ENCODE measurements around the gene ZDHHC14.

Gene ZDHHC14

DNA sequence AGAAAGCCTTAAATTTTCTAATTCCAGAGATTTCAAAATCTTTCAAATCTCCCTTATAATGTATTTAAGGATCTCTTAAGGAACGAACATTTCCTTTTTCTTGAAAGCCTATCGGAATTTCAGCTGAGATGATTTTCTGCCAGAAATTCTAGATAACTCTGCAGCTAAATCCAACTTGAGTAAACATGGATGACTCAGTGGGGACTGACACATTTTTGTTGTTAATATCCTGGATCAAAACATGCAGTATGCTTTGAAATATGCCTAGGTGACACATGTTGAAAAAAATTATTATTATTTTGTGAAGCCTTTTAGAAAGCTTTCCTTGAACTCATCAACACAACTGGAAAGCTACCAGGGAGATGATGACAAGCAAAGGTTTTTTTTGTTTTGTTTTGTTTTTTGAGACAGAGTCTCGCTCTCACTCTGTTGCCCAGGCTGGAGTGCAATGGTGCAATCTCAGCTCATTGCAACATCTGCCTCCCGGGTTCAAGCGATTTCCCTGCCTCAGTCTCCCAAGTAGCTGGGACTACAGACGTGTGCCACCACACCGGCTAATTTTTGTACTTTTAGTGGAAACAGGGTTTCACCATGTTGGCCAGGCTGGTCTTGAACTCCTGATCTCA, 302.0 kb downstream of the ZDHHC14 start:
- TF ChIP-seq PPARA (CRISPR knock-in tag; IDR thresholded peaks at IDR 0.05; ENCODE audit: borderline replicate concordance) (no peak), TCF4 (CRISPR knock-in tag; IDR thresholded peaks at IDR 0.05; ENCODE audit: borderline replicate concordance) (no peak), CSRNP3 (CRISPR knock-in tag; IDR thresholded peaks at IDR 0.05) (no peak), ISL1 (CRISPR knock-in tag; IDR thresholded peaks at IDR 0.05) (no peak; the same call in 1 of the 2 replicates), ZC3H10 (CRISPR knock-in tag; IDR thresholded peaks at IDR 0.05) (no peak), ZFP3 (CRISPR knock-in tag; IDR thresholded peaks at IDR 0.05) (no peak), TOX (CRISPR knock-in tag; IDR thresholded peaks at IDR 0.05; ENCODE audit: borderline replicate concordance) (no peak), OSR1 (CRISPR knock-in tag; IDR thresholded peaks at IDR 0.05) (no peak), ZFP30 (CRISPR knock-in tag; IDR thresholded peaks at IDR 0.05) (no peak), POU6F1 (CRISPR knock-in tag; IDR thresholded peaks at IDR 0.05; ENCODE audit: borderline replicate concordance, low read depth) (no peak), ZNF70 (CRISPR knock-in tag; IDR thresholded peaks at IDR 0.05) (no peak), ESRRG (CRISPR knock-in tag; IDR thresholded peaks at IDR 0.05) (no peak), ARNTL (CRISPR knock-in tag; IDR thresholded peaks at IDR 0.05; ENCODE audit: borderline replicate concordance, low read depth) (no peak), GLIS3 (CRISPR knock-in tag; IDR thresholded peaks at IDR 0.05) (no peak), RARB (CRISPR knock-in tag; IDR thresholded peaks at IDR 0.05) (no peak), ZNF8 (CRISPR knock-in tag; IDR thresholded peaks at IDR 0.05) (no peak), CREB5 (CRISPR knock-in tag; IDR thresholded peaks at IDR 0.05; ENCODE audit: low read depth) (no peak)
- TF ChIP-seq, protein P1, sequence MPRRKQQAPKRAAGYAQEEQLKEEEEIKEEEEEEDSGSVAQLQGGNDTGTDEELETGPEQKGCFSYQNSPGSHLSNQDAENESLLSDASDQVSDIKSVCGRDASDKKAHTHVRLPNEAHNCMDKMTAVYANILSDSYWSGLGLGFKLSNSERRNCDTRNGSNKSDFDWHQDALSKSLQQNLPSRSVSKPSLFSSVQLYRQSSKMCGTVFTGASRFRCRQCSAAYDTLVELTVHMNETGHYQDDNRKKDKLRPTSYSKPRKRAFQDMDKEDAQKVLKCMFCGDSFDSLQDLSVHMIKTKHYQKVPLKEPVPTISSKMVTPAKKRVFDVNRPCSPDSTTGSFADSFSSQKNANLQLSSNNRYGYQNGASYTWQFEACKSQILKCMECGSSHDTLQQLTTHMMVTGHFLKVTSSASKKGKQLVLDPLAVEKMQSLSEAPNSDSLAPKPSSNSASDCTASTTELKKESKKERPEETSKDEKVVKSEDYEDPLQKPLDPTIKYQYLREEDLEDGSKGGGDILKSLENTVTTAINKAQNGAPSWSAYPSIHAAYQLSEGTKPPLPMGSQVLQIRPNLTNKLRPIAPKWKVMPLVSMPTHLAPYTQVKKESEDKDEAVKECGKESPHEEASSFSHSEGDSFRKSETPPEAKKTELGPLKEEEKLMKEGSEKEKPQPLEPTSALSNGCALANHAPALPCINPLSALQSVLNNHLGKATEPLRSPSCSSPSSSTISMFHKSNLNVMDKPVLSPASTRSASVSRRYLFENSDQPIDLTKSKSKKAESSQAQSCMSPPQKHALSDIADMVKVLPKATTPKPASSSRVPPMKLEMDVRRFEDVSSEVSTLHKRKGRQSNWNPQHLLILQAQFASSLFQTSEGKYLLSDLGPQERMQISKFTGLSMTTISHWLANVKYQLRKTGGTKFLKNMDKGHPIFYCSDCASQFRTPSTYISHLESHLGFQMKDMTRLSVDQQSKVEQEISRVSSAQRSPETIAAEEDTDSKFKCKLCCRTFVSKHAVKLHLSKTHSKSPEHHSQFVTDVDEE (CRISPR knock-in tag; IDR thresholded peaks at IDR 0.05) = no peak
- peak; percentile 30; the same call in 1 of the 3 replicates for ATAC-seq

GRCh38 chr6:157683707-157684106, 302.7 kb downstream of the ZDHHC14 start:
- TF ChIP-seq OSR1 (CRISPR knock-in tag; IDR thresholded peaks at IDR 0.05) (no peak), ZNF565 (CRISPR knock-in tag; conservative IDR thresholded peaks at IDR 0.05; ENCODE audit: low read depth) (no peak), ZC3H10 (CRISPR knock-in tag; IDR thresholded peaks at IDR 0.05) (no peak), ZNF8 (CRISPR knock-in tag; IDR thresholded peaks at IDR 0.05) (no peak), PATZ1 (CRISPR knock-in tag; IDR thresholded peaks at IDR 0.05; ENCODE audit: borderline replicate concordance) (no peak), PPARA (CRISPR knock-in tag; IDR thresholded peaks at IDR 0.05; ENCODE audit: borderline replicate concordance) (no peak), ISL1 (CRISPR knock-in tag; IDR thresholded peaks at IDR 0.05) (no peak), ZNF70 (CRISPR knock-in tag; IDR thresholded peaks at IDR 0.05) (no peak), ARNTL (CRISPR knock-in tag; IDR thresholded peaks at IDR 0.05; ENCODE audit: borderline replicate concordance, low read depth) (no peak), TCF4 (CRISPR knock-in tag; IDR thresholded peaks at IDR 0.05; ENCODE audit: borderline replicate concordance) (no peak), ZFP30 (CRISPR knock-in tag; IDR thresholded peaks at IDR 0.05) (no peak), CSDC2 (CRISPR knock-in tag; IDR thresholded peaks at IDR 0.05) (no peak), POU6F1 (CRISPR knock-in tag; IDR thresholded peaks at IDR 0.05; ENCODE audit: borderline replicate concordance, low read depth) (no peak), CREB5 (CRISPR knock-in tag; IDR thresholded peaks at IDR 0.05; ENCODE audit: low read depth) (no peak), SNAI2 (CRISPR knock-in tag; IDR thresholded peaks at IDR 0.05) (no peak), BACH2 (CRISPR knock-in tag; IDR thresholded peaks at IDR 0.05; ENCODE audit: borderline replicate concordance) (no peak), GLIS3 (CRISPR knock-in tag; IDR thresholded peaks at IDR 0.05) (no peak), RARB (CRISPR knock-in tag; IDR thresholded peaks at IDR 0.05) (no peak)
- TF ChIP-seq, protein P1 (CRISPR knock-in tag; IDR thresholded peaks at IDR 0.05) = no peak
- ATAC-seq = no peak

All from SK-N-SH treated with all-trans-retinoic acid at 6 μM for 48 hours (cell line).